Suprapubic skin (tissue), 4 donors: Measurements from ENCODE around the gene PPIF. TPM values are rescaled to one million over a fixed set of nuclear protein-coding genes. Genes with fewer than 3 reads are reported as not detected.

Source experiments
- DNase-seq, 2 donors: peaks; one replicate each; pipeline ENCODE4 v3.0.0-alpha.2; 2019; ENCODE audit warnings: low spot score in 2 of 2
- H3K27ac ChIP-seq: fragments of 200-600 bp; sonication (generic); one replicate; pipeline ENCODE4 v1.5.1; 2019
- H3K27me3 ChIP-seq: fragments of 200-600 bp; sonication (generic); one replicate; pipeline ENCODE4 v1.5.1; 2019
- H3K36me3 ChIP-seq: fragments of 200-600 bp; sonication (generic); one replicate; pipeline ENCODE4 v1.5.1; 2019
- H3K4me1 ChIP-seq: fragments of 200-600 bp; sonication (generic); one replicate; pipeline ENCODE4 v1.5.1; 2019
- H3K4me3 ChIP-seq: fragments of 200-600 bp; sonication (generic); one replicate; pipeline ENCODE4 v1.5.1; 2019; ENCODE audit warnings: mild to moderate bottlenecking
- H3K9me3 ChIP-seq: fragments of 200-600 bp; sonication (generic); one replicate; pipeline ENCODE4 v1.5.1; 2019
- EP300 ChIP-seq: sonication (generic); formaldehyde crosslinking; IDR thresholded peaks from one replicate; pipeline ENCODE4 v1.6.1; 2017; ENCODE audit warnings: antibody characterized with exemption
- POLR2A ChIP-seq, 2 donors: fragments of 450-650 bp; IDR thresholded peaks; one replicate each; pipeline ENCODE4 v1.6.1; 2017; ENCODE audit warnings: antibody characterized with exemption in 2 of 2, mild to moderate bottlenecking in 2 of 2, moderate library complexity in 2 of 2
- POLR2AphosphoS5 ChIP-seq, 3 donors: sonication (generic); formaldehyde crosslinking; IDR thresholded peaks; one replicate each; pipeline ENCODE4 v1.6.1; 2017; ENCODE audit warnings: antibody characterized with exemption in 3 of 3
- WGBS: methylation state at CpG from one replicate; pipeline ENCODE4 v1.1.5; 2018; 5-methylcytosine and 5-hydroxymethylcytosine counted together
- total RNA-seq, 4 donors: library from RNA; depleted of rRNA; stranded (reverse); fragments of >200 nt; gene quantifications; one replicate each; pipeline ENCODE4 v1.1.0, GENCODE V29; 2016
- TF ChIP-seq, protein P1 (sequence below), 2 donors: fragments of 200-600 bp in 1 of 2; fragments of 450-650 bp in 1 of 2; sonication (generic) in 1 of 2; IDR thresholded peaks; one replicate each; pipeline ENCODE4 v1.5.1; 2016 to 2019; ENCODE audit warnings: antibody characterized with exemption in 2 of 2, mild to moderate bottlenecking in 1 of 2, moderate library complexity in 1 of 2

The PPIF gene
- total RNA-seq, 4 donors from 2014 or later: 41.0 to 92.8 (median 71.1) TPM

DNA sequence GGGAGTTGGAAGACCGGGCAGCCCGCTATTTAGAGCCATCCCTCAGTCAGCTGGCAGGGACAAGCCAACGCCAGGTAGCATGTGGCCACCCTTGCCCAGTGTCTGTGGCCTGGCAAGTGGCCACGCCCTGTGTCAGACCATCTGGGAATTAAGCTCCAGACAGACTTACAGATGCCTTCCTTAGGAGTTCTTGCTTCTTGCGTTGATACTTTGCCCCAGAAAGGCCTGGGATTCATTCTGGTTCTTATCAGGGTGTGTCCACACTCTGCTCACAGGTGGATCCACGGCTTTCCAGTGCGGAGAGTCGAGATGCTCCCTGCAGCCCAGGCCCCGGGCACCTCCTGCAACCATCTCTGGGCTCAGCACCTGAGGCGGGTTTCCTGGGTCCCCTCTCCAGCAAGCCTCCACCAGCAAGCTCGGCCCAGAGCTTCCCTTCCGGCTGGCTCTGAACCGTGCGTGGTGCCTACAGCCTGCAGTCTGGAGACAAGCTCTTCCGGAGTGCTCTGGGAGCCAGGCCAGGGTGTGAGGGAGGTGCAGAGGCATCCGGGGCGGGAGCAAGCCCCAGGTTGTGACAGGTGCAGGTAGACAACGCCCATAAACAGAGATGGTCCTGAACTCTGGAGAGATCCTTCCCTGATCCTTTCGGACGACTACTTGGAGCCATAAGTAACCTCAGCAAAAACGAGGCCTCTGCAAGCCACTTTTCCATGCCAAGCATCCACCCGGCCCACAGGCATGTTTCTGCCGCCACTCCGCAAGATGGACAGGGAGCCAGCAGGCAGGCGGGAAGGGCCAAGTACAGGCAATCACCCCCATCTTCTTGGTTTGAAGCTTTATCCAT lies 32.3 kb upstream of the PPIF start:
- Histone ChIP-seq H3K4me3 (no peak overlapping the region), H3K36me3 (peaks cover 51% of the 10 kb centered on the region), H3K27me3 (no peaks in the 10 kb centered on the region), H3K27ac (no peak overlapping the region), H3K4me1 (peaks cover 42% of the 10 kb centered on the region), H3K9me3 (no peaks in the 10 kb centered on the region)
- TF ChIP-seq EP300: no peak
- no peak for TF ChIP-seq POLR2A (IDR thresholded peaks at IDR 0.05)
- TF ChIP-seq, protein P1, sequence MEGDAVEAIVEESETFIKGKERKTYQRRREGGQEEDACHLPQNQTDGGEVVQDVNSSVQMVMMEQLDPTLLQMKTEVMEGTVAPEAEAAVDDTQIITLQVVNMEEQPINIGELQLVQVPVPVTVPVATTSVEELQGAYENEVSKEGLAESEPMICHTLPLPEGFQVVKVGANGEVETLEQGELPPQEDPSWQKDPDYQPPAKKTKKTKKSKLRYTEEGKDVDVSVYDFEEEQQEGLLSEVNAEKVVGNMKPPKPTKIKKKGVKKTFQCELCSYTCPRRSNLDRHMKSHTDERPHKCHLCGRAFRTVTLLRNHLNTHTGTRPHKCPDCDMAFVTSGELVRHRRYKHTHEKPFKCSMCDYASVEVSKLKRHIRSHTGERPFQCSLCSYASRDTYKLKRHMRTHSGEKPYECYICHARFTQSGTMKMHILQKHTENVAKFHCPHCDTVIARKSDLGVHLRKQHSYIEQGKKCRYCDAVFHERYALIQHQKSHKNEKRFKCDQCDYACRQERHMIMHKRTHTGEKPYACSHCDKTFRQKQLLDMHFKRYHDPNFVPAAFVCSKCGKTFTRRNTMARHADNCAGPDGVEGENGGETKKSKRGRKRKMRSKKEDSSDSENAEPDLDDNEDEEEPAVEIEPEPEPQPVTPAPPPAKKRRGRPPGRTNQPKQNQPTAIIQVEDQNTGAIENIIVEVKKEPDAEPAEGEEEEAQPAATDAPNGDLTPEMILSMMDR (IDR thresholded peaks at IDR 0.05): no peak
- no peak for TF ChIP-seq POLR2AphosphoS5 (IDR thresholded peaks at IDR 0.05)
- 66% methylated on average over 16 of the region's 25 CpGs for WGBS
- no peak for DNase-seq

DNA sequence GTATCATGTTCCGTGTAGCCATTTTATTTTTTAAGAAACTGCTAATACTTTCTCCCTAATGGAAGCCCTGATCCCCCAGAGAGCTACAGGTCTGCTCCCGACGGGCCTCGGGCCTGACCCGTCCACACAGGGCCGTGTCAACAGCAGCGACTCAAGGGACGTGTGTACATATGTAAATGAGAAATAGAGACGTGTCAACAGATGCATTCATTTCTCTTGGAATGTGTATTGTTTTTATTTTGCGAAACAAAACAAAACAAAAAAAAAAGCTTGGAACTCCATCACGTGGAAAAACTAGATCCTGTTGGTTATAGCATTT lies 31.7 kb upstream of the PPIF start:
- no peaks in the 10 kb centered on the region for H3K27me3 ChIP-seq
- 78% methylated on average over 11 of the region's 11 CpGs for WGBS
- no peak overlapping the region for H3K4me3 ChIP-seq
- TF ChIP-seq POLR2AphosphoS5 (IDR thresholded peaks at IDR 0.05) (no peak), EP300 (no peak), POLR2A (IDR thresholded peaks at IDR 0.05) (no peak)
- TF ChIP-seq, protein P1 (IDR thresholded peaks at IDR 0.05): no peak
- H3K36me3 ChIP-seq: peaks cover 45% of the 10 kb centered on the region
- no peaks in the 10 kb centered on the region for H3K9me3 ChIP-seq
- no peak overlapping the region for H3K27ac ChIP-seq
- no peak for DNase-seq
- peaks cover 37% of the 10 kb centered on the region for H3K4me1 ChIP-seq

- H3K4me1 ChIP-seq: peaks cover 36% of the 10 kb centered on the region
- WGBS: 53% methylated on average over 13 of the region's 13 CpGs
- peaks cover 32% of the 10 kb centered on the region for H3K36me3 ChIP-seq
- H3K4me3 ChIP-seq: no peak overlapping the region
- H3K27ac ChIP-seq: no peak overlapping the region
- TF ChIP-seq POLR2AphosphoS5 (IDR thresholded peaks at IDR 0.05): no peak
- TF ChIP-seq, protein P1 (IDR thresholded peaks at IDR 0.05): no peak
- no peak for TF ChIP-seq EP300
- no peak for TF ChIP-seq POLR2A (IDR thresholded peaks at IDR 0.05)
- peak in 1 of 2 donors; percentile 79 for DNase-seq
- H3K9me3 ChIP-seq: no peaks in the 10 kb centered on the region
- H3K27me3 ChIP-seq: no peaks in the 10 kb centered on the region
These were observed 30.4 kb upstream of the PPIF start for GRCh38 chr10:79316671-79317431.

DNA sequence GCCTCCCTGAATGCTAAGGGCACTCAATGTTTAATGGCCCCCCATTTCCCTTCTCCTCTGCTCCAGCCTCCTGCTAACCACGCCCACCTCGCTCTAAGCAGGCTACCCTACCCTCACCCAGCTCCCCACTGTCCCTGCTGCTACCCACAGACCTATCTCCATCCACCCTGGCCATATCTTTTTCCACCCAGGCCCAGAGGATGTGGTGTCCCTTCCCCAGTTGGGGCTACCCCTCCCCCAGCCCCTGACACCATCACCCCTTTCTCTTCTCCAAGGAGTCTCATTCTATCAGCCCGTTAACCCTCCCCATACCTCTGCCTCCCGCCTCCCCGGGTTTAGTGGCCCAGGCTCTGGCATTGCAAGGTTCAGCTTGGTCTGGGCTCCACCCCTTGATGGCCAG lies 28.9 kb upstream of the PPIF start:
- no peak overlapping the region for H3K27ac ChIP-seq
- TF ChIP-seq, protein P1 (IDR thresholded peaks at IDR 0.05): no peak
- TF ChIP-seq POLR2A (IDR thresholded peaks at IDR 0.05): no peak
- no peak for TF ChIP-seq EP300
- no peak for TF ChIP-seq POLR2AphosphoS5 (IDR thresholded peaks at IDR 0.05)
- peaks cover 50% of the 10 kb centered on the region for H3K4me1 ChIP-seq
- WGBS: 88% methylated on average over 5 of the region's 5 CpGs
- no peak for DNase-seq
- H3K27me3 ChIP-seq: no peaks in the 10 kb centered on the region
- H3K36me3 ChIP-seq: peaks cover 18% of the 10 kb centered on the region
- no peaks in the 10 kb centered on the region for H3K9me3 ChIP-seq
- H3K4me3 ChIP-seq: no peak overlapping the region

- TF ChIP-seq, protein P1 (IDR thresholded peaks at IDR 0.05): no peak
- TF ChIP-seq POLR2AphosphoS5 (IDR thresholded peaks at IDR 0.05) (no peak), EP300 (no peak), POLR2A (IDR thresholded peaks at IDR 0.05) (no peak)
- 88% methylated on average over 11 of the region's 11 CpGs for WGBS
- Histone ChIP-seq H3K4me3 (no peak overlapping the region), H3K27ac (no peak overlapping the region), H3K27me3 (no peaks in the 10 kb centered on the region), H3K9me3 (no peaks in the 10 kb centered on the region), H3K4me1 (peaks cover 53% of the 10 kb centered on the region), H3K36me3 (peaks cover 9% of the 10 kb centered on the region)
- DNase-seq: no peak
These were observed 28.0 kb upstream of the PPIF start for GRCh38 chr10:79319115-79319771.
